HepG2 (cell line): ENCODE measurements around the gene IQCC. TPM values are rescaled to one million over a fixed set of nuclear protein-coding genes. Genes with fewer than 3 reads are reported as not detected.

ENCODE experiments used
- CHD2 ChIP-seq: IDR thresholded peaks from 2 replicates; pipeline ENCODE4 v1.6.1; 2011; ENCODE audit warnings: low read depth, low read length, improper control_type of control experiment
- JARID2 ChIP-seq: sonication (generic); formaldehyde crosslinking; IDR thresholded peaks from 2 replicates; pipeline ENCODE4 v1.8.1; 2023; ENCODE audit warnings: missing genetic modification reagents, inconsistent platforms; ENCODE audit not compliant: insufficient replicate concordance
- JUND ChIP-seq: sonication (generic); formaldehyde crosslinking; IDR thresholded peaks from 2 replicates; pipeline ENCODE4 v1.8.0; 2022; ENCODE audit warnings: mild to moderate bottlenecking, missing genetic modification reagents
- PHF5A ChIP-seq: IDR thresholded peaks from one replicate; pipeline ENCODE4 v1.6.1; 2018; ENCODE audit warnings: low read depth, missing genetic modification reagents; ENCODE audit not compliant: unreplicated experiment
- SRSF4 ChIP-seq: fragments of 200-400 bp; formaldehyde crosslinking; IDR thresholded peaks from one replicate; pipeline ENCODE4 v1.6.1; 2018; ENCODE audit warnings: mild to moderate bottlenecking, low read depth, low read length, moderate library complexity; ENCODE audit not compliant: poor library complexity, severe bottlenecking
- TBP ChIP-seq: sonication (generic); formaldehyde crosslinking; IDR thresholded peaks from 2 replicates; pipeline ENCODE4 v1.5.0; 2020; ENCODE audit warnings: missing genetic modification reagents
- TEAD2 ChIP-seq: sonication (generic); formaldehyde crosslinking; IDR thresholded peaks from 2 replicates; pipeline ENCODE4 v1.9.0; 2021; ENCODE audit warnings: missing genetic modification reagents
- ZNF335 ChIP-seq: sonication (generic); formaldehyde crosslinking; IDR thresholded peaks from 2 replicates; pipeline ENCODE4 v1.4.0; 2020; ENCODE audit warnings: missing genetic modification reagents
- ZNF451 ChIP-seq: sonication (generic); formaldehyde crosslinking; IDR thresholded peaks from 2 replicates; pipeline ENCODE4 v1.5.0; 2020; ENCODE audit warnings: mild to moderate bottlenecking, missing genetic modification reagents
- ZNF780A ChIP-seq: sonication (generic); formaldehyde crosslinking; IDR thresholded peaks from 2 replicates; pipeline ENCODE4 v1.8.0; 2022; ENCODE audit warnings: mild to moderate bottlenecking, missing genetic modification reagents, moderate library complexity
- ZNF790 ChIP-seq: sonication (generic); formaldehyde crosslinking; IDR thresholded peaks from 2 replicates; pipeline ENCODE4 v1.8.0; 2022; ENCODE audit warnings: missing genetic modification reagents, mild to moderate bottlenecking, borderline replicate concordance
- ZSCAN9 ChIP-seq: IDR thresholded peaks from 2 replicates; pipeline ENCODE4 v1.6.1; 2016; ENCODE audit warnings: borderline replicate concordance
- polyA plus RNA-seq, 8 experiments: library from polyadenylated mRNA; depleted of rRNA in 3 of 8; stranded (reverse) in 7 of 8; unstranded in 1 of 8; fragments of >200 nt; fragmentation: Illumina TruSeq in 4 of 8; extraction: Trizol in 4 of 8; gene quantifications; 2 replicates each; pipeline versions ENCODE4 v1.2.1 to v1.2.3, GENCODE V29; 2011 to 2016; ENCODE audit warnings: low read depth in 4 of 8, missing spikeins in 1 of 8, mixed read lengths in 1 of 8; ENCODE audit not compliant: insufficient read depth in 1 of 8
- total RNA-seq, 5 experiments: library from RNA; depleted of rRNA; stranded (reverse); fragments of >200 nt; fragmentation: Illumina TruSeq; extraction: Trizol; gene quantifications; 2 replicates each; pipeline ENCODE4 v1.2.3, GENCODE V29; 2016; ENCODE audit warnings: low read depth in 1 of 5
- TF ChIP-seq, protein P1 (sequence below): sonication (generic); formaldehyde crosslinking; IDR thresholded peaks from 2 replicates; pipeline ENCODE4 v1.4.0; 2020; ENCODE audit warnings: missing genetic modification reagents, borderline replicate concordance
- TF ChIP-seq, protein P2 (sequence below): sonication (generic); formaldehyde crosslinking; IDR thresholded peaks from 2 replicates; pipeline ENCODE4 v1.4.0; 2020; ENCODE audit warnings: mild to moderate bottlenecking, missing genetic modification reagents
- TF ChIP-seq, protein P3 (sequence below): sonication (generic); formaldehyde crosslinking; IDR thresholded peaks from 2 replicates; pipeline ENCODE4 v1.8.0; 2022; ENCODE audit warnings: mild to moderate bottlenecking, missing genetic modification reagents, borderline replicate concordance
- TF ChIP-seq, protein P4 (sequence below): sonication (generic); formaldehyde crosslinking; IDR thresholded peaks from 2 replicates; pipeline ENCODE4 v1.5.0; 2020; ENCODE audit warnings: mild to moderate bottlenecking, missing genetic modification reagents
- TF ChIP-seq, protein P5 (sequence below): sonication (generic); formaldehyde crosslinking; IDR thresholded peaks from 2 replicates; pipeline ENCODE4 v1.5.0; 2020; ENCODE audit warnings: missing genetic modification reagents
- TF ChIP-seq, protein P6 (sequence below): sonication (generic); formaldehyde crosslinking; IDR thresholded peaks from 2 replicates; pipeline ENCODE4 v1.5.0; 2020; ENCODE audit warnings: missing genetic modification reagents

IQCC gene
- total and polyA plus RNA-seq, 2 of the 13 experiments (the other 11 are each of a cell fraction or from before 2014, with no cell fraction given), result 1.7 to 3.0 TPM

DNA sequence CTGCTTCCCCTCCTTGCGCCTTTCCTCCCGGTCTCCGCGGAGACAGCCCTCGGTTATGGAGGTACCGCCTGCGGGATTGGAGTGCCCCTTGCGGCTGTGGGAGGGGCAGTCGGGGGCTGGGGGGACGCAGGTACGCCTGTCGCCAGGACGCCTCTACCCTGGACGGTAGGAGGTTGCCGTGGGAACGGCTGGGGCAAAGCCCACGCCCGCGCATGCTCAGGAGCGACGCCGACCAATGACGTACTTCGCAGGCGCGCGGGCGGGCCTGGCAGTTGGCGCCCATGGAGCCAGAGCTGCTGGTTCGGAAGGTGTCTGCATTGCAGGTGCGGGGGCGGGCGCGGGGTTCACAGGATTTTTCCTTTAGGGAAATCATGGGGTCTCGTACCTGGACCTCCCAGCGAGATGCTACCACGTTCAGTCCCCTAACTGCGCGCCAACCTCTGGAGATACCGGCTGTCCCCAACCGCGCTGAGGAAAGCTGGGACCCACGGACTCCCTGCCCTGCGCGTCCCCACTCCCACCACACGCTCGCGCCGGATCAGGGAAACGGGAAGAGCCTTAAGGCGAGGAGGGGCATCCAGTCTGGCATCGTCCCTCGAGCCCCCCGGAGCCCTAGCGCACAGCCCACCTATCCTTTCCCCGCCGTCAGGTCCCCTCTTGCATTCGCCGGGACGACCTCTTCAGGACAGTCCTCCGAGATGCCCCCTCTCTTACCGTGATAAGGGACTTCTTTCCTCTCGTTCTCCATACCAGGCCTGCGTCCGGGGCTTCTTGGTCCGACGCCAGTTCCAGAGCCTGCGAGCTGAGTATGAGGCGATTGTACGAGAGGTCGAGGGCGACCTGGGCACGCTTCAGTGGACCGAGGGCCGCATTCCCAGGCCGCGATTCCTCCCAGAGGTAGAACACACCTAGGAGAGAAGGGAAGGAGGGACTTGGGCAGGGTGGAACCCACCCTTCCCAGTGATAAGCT is at the start of gene IQCC (continued):
- TF ChIP-seq PHF5A (CRISPR knock-in tag) (no peak), ZNF335 (CRISPR knock-in tag) (no peak), CHD2 (no peak), SRSF4 (no peak), ZNF790 (CRISPR knock-in tag) (peak; percentile 54; the same call in 1 of the 2 replicates), TBP (CRISPR knock-in tag) (no peak), JUND (CRISPR knock-in tag) (no peak), TEAD2 (CRISPR knock-in tag) (no peak), ZNF780A (CRISPR knock-in tag) (0 out of 2 replicates have a peak, but pooled peaks have one; percentile 66), JARID2 (CRISPR knock-in tag) (no peak), ZNF451 (CRISPR knock-in tag) (no peak), ZSCAN9 (CRISPR knock-in tag) (peak; percentile 29; the same call in 1 of the 2 replicates)
- TF ChIP-seq, protein P1, sequence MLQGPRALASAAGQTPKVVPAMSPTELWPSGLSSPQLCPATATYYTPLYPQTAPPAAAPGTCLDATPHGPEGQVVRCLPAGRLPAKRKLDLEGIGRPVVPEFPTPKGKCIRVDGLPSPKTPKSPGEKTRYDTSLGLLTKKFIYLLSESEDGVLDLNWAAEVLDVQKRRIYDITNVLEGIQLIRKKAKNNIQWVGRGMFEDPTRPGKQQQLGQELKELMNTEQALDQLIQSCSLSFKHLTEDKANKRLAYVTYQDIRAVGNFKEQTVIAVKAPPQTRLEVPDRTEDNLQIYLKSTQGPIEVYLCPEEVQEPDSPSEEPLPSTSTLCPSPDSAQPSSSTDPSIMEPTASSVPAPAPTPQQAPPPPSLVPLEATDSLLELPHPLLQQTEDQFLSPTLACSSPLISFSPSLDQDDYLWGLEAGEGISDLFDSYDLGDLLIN (CRISPR knock-in tag), result peak; percentile 51; the same call in 1 of the 2 replicates
- TF ChIP-seq, protein P2, sequence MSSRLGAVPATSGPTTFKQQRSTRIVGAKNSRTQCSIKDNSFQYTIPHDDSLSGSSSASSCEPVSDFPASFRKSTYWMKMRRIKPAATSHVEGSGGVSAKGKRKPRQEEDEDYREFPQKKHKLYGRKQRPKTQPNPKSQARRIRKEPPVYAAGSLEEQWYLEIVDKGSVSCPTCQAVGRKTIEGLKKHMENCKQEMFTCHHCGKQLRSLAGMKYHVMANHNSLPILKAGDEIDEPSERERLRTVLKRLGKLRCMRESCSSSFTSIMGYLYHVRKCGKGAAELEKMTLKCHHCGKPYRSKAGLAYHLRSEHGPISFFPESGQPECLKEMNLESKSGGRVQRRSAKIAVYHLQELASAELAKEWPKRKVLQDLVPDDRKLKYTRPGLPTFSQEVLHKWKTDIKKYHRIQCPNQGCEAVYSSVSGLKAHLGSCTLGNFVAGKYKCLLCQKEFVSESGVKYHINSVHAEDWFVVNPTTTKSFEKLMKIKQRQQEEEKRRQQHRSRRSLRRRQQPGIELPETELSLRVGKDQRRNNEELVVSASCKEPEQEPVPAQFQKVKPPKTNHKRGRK (CRISPR knock-in tag), result no peak
- TF ChIP-seq, protein P3, sequence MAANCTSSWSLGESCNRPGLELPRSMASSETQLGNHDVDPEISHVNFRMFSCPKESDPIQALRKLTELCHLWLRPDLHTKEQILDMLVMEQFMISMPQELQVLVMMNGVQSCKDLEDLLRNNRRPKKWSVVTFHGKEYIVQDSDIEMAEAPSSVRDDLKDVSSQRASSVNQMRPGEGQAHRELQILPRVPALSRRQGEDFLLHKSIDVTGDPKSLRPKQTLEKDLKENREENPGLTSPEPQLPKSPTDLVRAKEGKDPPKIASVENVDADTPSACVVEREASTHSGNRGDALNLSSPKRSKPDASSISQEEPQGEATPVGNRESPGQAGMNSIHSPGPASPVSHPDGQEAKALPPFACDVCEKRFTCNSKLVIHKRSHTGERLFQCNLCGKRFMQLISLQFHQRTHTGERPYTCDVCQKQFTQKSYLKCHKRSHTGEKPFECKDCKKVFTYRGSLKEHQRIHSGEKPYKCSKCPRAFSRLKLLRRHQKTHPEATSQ (CRISPR knock-in tag), result 0 out of 2 replicates have a peak, but pooled peaks have one; percentile 60
- TF ChIP-seq, protein P4, sequence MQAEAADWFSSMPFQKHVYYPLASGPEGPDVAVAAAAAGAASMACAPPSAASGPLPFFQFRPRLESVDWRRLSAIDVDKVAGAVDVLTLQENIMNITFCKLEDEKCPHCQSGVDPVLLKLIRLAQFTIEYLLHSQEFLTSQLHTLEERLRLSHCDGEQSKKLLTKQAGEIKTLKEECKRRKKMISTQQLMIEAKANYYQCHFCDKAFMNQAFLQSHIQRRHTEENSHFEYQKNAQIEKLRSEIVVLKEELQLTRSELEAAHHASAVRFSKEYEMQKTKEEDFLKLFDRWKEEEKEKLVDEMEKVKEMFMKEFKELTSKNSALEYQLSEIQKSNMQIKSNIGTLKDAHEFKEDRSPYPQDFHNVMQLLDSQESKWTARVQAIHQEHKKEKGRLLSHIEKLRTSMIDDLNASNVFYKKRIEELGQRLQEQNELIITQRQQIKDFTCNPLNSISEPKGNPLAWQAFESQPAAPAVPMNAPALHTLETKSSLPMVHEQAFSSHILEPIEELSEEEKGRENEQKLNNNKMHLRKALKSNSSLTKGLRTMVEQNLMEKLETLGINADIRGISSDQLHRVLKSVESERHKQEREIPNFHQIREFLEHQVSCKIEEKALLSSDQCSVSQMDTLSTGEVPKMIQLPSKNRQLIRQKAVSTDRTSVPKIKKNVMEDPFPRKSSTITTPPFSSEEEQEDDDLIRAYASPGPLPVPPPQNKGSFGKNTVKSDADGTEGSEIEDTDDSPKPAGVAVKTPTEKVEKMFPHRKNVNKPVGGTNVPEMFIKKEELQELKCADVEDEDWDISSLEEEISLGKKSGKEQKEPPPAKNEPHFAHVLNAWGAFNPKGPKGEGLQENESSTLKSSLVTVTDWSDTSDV, result 0 out of 2 replicates have a peak, but pooled peaks have one; percentile 51
- TF ChIP-seq, protein P5, sequence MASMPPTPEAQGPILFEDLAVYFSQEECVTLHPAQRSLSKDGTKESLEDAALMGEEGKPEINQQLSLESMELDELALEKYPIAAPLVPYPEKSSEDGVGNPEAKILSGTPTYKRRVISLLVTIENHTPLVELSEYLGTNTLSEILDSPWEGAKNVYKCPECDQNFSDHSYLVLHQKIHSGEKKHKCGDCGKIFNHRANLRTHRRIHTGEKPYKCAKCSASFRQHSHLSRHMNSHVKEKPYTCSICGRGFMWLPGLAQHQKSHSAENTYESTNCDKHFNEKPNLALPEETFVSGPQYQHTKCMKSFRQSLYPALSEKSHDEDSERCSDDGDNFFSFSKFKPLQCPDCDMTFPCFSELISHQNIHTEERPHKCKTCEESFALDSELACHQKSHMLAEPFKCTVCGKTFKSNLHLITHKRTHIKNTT (CRISPR knock-in tag), result no peak
- TF ChIP-seq, protein P6, sequence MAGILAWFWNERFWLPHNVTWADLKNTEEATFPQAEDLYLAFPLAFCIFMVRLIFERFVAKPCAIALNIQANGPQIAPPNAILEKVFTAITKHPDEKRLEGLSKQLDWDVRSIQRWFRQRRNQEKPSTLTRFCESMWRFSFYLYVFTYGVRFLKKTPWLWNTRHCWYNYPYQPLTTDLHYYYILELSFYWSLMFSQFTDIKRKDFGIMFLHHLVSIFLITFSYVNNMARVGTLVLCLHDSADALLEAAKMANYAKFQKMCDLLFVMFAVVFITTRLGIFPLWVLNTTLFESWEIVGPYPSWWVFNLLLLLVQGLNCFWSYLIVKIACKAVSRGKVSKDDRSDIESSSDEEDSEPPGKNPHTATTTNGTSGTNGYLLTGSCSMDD, result no peak
